Stimulated activated CD4-positive, alpha-beta T cell treated with anti-CD3 and anti-CD28 coated beads, Interleukin-12 subunit alpha, Interleukin-12 subunit beta, amount 100 ng/mL, for 24 hours (primary cell): Measurements from ENCODE around the gene ITGA1.
A peak's percentile ranks its signal among the peaks of the same experiment; 100 is the strongest.

Experiments used
- DNase-seq, 2 experiments: peaks; one replicate each; pipeline ENCODE4 v3.0.0-alpha.2; 2020; ENCODE audit warnings: low read depth in 2 of 2

The ITGA1 gene

GRCh38 chr5:52771343-52772039 lies 16.2 kb upstream of the ITGA1 start:
- peak in 1 of 2 experiments; percentile 22 for DNase-seq

GRCh38 chr5:52772668-52773067 lies 15.0 kb upstream of the ITGA1 start:
- DNase-seq = no peak

- no peak for DNase-seq
Observed at GRCh38 chr5:52773342-52773741, 14.4 kb upstream of the ITGA1 start.

- DNase-seq = no peak
Observed at GRCh38 chr5:52774005-52774410, 13.7 kb upstream of the ITGA1 start.

- no peak for DNase-seq
Observed at GRCh38 chr5:52776116-52776515, 11.6 kb upstream of the ITGA1 start.

GRCh38 chr5:52777186-52777585 lies 10.5 kb upstream of the ITGA1 start:
- DNase-seq = no peak

- no peak for DNase-seq
Observed at GRCh38 chr5:52778781-52779180, 8.9 kb upstream of the ITGA1 start.

- no peak for DNase-seq
Observed at GRCh38 chr5:52779213-52779612, 8.5 kb upstream of the ITGA1 start.

GRCh38 chr5:52783226-52783959 lies 4.3 kb upstream of the ITGA1 start:
- no peak for DNase-seq

- no peak for DNase-seq
Observed at GRCh38 chr5:52784737-52785136, 3.0 kb upstream of the ITGA1 start.

- no peak for DNase-seq
Observed at GRCh38 chr5:52786391-52786790, 1.3 kb upstream of the ITGA1 start.

- no peak for DNase-seq
Observed at GRCh38 chr5:52786949-52787599, 642 bp upstream of the ITGA1 start.

GRCh38 chr5:52788505-52788821 lies 747 bp downstream of the ITGA1 start:
- DNase-seq = no peak

GRCh38 chr5:52789378-52789777 lies 1.7 kb downstream of the ITGA1 start:
- no peak for DNase-seq

- no peak for DNase-seq
Observed at GRCh38 chr5:52789851-52790250, 2.1 kb downstream of the ITGA1 start.

GRCh38 chr5:52791366-52791765 lies 3.6 kb downstream of the ITGA1 start:
- no peak for DNase-seq

- no peak for DNase-seq
Observed at GRCh38 chr5:52794519-52794918, 6.8 kb downstream of the ITGA1 start.

- DNase-seq = no peak
Observed at GRCh38 chr5:52796031-52796430, 8.3 kb downstream of the ITGA1 start.

- DNase-seq = no peak
Observed at GRCh38 chr5:52796516-52797103, 8.9 kb downstream of the ITGA1 start.

- DNase-seq = no peak
Observed at GRCh38 chr5:52798938-52799337, 11.2 kb downstream of the ITGA1 start.

- no peak for DNase-seq
Observed at GRCh38 chr5:52799358-52799982, 11.8 kb downstream of the ITGA1 start.

GRCh38 chr5:52799983-52800393 lies 12.3 kb downstream of the ITGA1 start:
- peak; percentile 87 to 92 for DNase-seq
